Measurements from ENCODE around the gene VDAC2. TPM values are rescaled to one million over a fixed set of nuclear protein-coding genes. Genes with fewer than 3 reads are reported as not detected.

VDAC2 gene
- total and polyA plus RNA-seq, 10 of the 15 experiments (the other 5 are each of a cell fraction or from before 2014, with no cell fraction given): 73.4 to 294 (median 146) TPM

DNA sequence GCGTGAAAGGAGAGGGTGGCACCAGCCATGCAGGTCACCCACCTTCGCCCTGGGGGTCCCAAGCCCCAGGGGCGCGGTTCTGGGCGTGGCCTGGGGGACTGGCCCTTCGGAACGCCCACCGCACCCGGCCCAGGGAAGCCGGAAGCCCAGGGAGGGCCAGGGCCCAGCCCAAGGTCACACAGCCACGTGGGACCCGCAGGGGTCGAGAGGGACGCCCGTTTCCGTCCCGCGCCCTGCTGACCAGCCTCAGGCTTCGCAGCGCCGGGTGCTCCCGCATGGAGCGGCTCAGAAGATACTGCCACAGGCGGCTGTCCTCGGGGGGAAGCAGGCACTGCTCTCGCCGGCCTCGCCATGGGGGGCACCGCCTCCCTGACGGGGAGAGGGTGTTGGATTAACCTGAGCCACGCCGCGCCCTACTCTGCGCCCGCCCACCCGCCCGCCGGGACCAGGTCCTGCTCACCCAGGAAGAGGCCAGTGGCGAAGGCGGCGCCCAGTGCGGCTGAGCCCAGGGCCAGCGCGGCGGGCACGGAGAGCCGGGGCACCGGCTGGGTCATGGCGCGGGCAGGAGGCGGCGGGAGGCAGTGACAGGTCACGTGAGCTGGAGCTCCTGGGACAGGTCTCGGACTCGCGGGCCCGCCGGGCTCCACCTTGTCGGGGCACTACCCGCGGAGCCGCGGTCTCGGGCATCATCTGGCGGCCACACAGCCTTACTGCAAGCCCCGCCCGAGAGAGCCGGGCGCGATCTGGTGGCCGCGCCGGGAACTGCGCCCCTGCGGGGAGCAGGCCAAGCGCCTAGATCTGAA lies 25.0 kb downstream of the VDAC2 start, which contains the start of gene COMTD1:
Gene COMTD1 (minus strand): TSS at position 583 of the 803 bp plus-strand sequence. CDS start 29 bp downstream, at position 554.
- FAIRE-seq: peak; percentile 72
- ChIA-PET SMC1A (ENCODE audit: uncharacterized antibody, unreplicated experiment) (interaction anchor here (0.6 to 2.8 kb wide), 14 partner anchors 9 to 1384 kb away, joined by 3 to 18 read pairs (median 4); partner anchors contain the start of gene VDAC2), RAD21 (ENCODE audit: unreplicated experiment) (interaction anchor here (0.6 to 3.4 kb wide), 28 partner anchors 12 to 1347 kb away, joined by 3 to 52 read pairs (median 4); partner anchors contain the start of gene VDAC2)
- TF ChIP-seq ZNF24 (IDR thresholded peaks at IDR 0.05) (no peak), SIX5 (IDR thresholded peaks at IDR 0.05; ENCODE audit: low read depth, low read length, severe bottlenecking) (no peak), FOXK2 (IDR thresholded peaks at IDR 0.05) (no peak), JUNB (IDR thresholded peaks at IDR 0.05) (no peak), NFIC (IDR thresholded peaks at IDR 0.05; ENCODE audit: low read depth, low read length) (no peak), CHD1 (IDR thresholded peaks at IDR 0.05; ENCODE audit: low read depth, low read length) (no peak)
- TF ChIP-seq, protein P1, sequence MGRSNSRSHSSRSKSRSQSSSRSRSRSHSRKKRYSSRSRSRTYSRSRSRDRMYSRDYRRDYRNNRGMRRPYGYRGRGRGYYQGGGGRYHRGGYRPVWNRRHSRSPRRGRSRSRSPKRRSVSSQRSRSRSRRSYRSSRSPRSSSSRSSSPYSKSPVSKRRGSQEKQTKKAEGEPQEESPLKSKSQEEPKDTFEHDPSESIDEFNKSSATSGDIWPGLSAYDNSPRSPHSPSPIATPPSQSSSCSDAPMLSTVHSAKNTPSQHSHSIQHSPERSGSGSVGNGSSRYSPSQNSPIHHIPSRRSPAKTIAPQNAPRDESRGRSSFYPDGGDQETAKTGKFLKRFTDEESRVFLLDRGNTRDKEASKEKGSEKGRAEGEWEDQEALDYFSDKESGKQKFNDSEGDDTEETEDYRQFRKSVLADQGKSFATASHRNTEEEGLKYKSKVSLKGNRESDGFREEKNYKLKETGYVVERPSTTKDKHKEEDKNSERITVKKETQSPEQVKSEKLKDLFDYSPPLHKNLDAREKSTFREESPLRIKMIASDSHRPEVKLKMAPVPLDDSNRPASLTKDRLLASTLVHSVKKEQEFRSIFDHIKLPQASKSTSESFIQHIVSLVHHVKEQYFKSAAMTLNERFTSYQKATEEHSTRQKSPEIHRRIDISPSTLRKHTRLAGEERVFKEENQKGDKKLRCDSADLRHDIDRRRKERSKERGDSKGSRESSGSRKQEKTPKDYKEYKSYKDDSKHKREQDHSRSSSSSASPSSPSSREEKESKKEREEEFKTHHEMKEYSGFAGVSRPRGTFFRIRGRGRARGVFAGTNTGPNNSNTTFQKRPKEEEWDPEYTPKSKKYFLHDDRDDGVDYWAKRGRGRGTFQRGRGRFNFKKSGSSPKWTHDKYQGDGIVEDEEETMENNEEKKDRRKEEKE (IDR thresholded peaks at IDR 0.05): no peak
- TF ChIP-seq, protein P2, sequence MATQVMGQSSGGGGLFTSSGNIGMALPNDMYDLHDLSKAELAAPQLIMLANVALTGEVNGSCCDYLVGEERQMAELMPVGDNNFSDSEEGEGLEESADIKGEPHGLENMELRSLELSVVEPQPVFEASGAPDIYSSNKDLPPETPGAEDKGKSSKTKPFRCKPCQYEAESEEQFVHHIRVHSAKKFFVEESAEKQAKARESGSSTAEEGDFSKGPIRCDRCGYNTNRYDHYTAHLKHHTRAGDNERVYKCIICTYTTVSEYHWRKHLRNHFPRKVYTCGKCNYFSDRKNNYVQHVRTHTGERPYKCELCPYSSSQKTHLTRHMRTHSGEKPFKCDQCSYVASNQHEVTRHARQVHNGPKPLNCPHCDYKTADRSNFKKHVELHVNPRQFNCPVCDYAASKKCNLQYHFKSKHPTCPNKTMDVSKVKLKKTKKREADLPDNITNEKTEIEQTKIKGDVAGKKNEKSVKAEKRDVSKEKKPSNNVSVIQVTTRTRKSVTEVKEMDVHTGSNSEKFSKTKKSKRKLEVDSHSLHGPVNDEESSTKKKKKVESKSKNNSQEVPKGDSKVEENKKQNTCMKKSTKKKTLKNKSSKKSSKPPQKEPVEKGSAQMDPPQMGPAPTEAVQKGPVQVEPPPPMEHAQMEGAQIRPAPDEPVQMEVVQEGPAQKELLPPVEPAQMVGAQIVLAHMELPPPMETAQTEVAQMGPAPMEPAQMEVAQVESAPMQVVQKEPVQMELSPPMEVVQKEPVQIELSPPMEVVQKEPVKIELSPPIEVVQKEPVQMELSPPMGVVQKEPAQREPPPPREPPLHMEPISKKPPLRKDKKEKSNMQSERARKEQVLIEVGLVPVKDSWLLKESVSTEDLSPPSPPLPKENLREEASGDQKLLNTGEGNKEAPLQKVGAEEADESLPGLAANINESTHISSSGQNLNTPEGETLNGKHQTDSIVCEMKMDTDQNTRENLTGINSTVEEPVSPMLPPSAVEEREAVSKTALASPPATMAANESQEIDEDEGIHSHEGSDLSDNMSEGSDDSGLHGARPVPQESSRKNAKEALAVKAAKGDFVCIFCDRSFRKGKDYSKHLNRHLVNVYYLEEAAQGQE (IDR thresholded peaks at IDR 0.05; ENCODE audit: low read depth, low read length): no peak
- TF ChIP-seq, protein P3, sequence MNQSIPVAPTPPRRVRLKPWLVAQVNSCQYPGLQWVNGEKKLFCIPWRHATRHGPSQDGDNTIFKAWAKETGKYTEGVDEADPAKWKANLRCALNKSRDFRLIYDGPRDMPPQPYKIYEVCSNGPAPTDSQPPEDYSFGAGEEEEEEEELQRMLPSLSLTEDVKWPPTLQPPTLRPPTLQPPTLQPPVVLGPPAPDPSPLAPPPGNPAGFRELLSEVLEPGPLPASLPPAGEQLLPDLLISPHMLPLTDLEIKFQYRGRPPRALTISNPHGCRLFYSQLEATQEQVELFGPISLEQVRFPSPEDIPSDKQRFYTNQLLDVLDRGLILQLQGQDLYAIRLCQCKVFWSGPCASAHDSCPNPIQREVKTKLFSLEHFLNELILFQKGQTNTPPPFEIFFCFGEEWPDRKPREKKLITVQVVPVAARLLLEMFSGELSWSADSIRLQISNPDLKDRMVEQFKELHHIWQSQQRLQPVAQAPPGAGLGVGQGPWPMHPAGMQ (IDR thresholded peaks at IDR 0.05; ENCODE audit: borderline replicate concordance): no peak

More for the DNA sequence above, 25.0 kb downstream of the VDAC2 start, which contains the start of gene COMTD1:
- H3K79me2 ChIP-seq (ENCODE audit: control insufficient read depth, insufficient read depth, low read length): peaks cover 12% of the 10 kb centered on the region
- ChIA-PET CTCF (interaction anchor here (0.6 to 14.5 kb wide), 31 partner anchors 11 to 1111 kb away, joined by 3 to 207 read pairs (median 4); partner anchors contain the start of genes ADK, AP3M1 and VDAC2), POLR2A (interaction anchor here (1.2 to 2.5 kb wide), 3 partner anchors 25 to 124 kb away, joined by 3 to 26 read pairs (median 6); partner anchors contain the start of genes SAMD8 and VDAC2)
- H2AFZ ChIP-seq (ENCODE audit: control insufficient read depth, low read depth, low read length): peak within 1 kb of the TSS; percentile 89
- peak within 1 kb of the TSS; percentile 82 for H3K27ac ChIP-seq (ENCODE audit: control insufficient read depth, insufficient read depth)
- BruUV-seq (replicated peaks): no TSS peak
- H3K9ac ChIP-seq (ENCODE audit: control insufficient read depth, insufficient read depth, low read length): peak within 1 kb of the TSS; percentile 85
- peak; percentile 75 for ATAC-seq
- peak; percentile 47 for DNase-seq (ENCODE audit: low read depth, low spot score)
- in situ Hi-C loops (cut with MboI): loop anchor here (10.0 kb wide), 2 partner anchors 971 to 1351 kb away; no protein-coding TSS in a partner anchor
- no peaks in the 10 kb centered on the region for H4K20me1 ChIP-seq (ENCODE audit: control insufficient read depth, insufficient read depth)
- WGBS (ENCODE audit: insufficient coverage, insufficient replicate concordance, low lambda C conversion rate, missing lambda C conversion rate): under 1% methylated on average over 71 of the region's 76 CpGs
- H3K27me3 ChIP-seq (replicated peaks in 1 of 2; ENCODE audit: control insufficient read depth in 2 of 2, insufficient read depth in 2 of 2, low read length in 1 of 2): no peaks in the 10 kb centered on the region
- H3K4me1 ChIP-seq (ENCODE audit: control insufficient read depth, insufficient read depth, low read length): peaks cover 11% of the 10 kb centered on the region
- H3K4me2 ChIP-seq (ENCODE audit: control insufficient read depth, insufficient read depth): peak within 1 kb of the TSS; percentile 99
- no peaks in the 10 kb centered on the region for H3K9me3 ChIP-seq (replicated peaks; ENCODE audit: control insufficient read depth, insufficient read depth, low read length)
- peak within 1 kb of the TSS; percentile 86 for H3K4me3 ChIP-seq
- intact Hi-C loops (cut with micrococcal nuclease; ENCODE audit: unreplicated experiment): loop anchor here (1.0 to 5.0 kb wide), 4 partner anchors 47 to 969 kb away; no protein-coding TSS in a partner anchor
- peaks cover 16 to 22% of the 10 kb centered on the region in 2 experiments for H3K36me3 ChIP-seq (ENCODE audit: control insufficient read depth in 2 of 2, insufficient read depth in 2 of 2, low read length in 1 of 2)
